Measurements from ENCODE around the gene MTM1.

- TF ChIP-seq CTCF (IDR thresholded peaks at IDR 0.05) (no peak), EP300 (IDR thresholded peaks at IDR 0.05; ENCODE audit: low read depth) (no peak)
Measured at GRCh38 chrX:150573702-150574101, 5.3 kb downstream of the MTM1 start.
